HepG2 (cell line): ENCODE measurements around the gene KCNK17. TPM values are rescaled to one million over a fixed set of nuclear protein-coding genes. Genes with fewer than 3 reads are reported as not detected.

Experiments used
- ETV5 ChIP-seq: IDR thresholded peaks from 2 replicates; pipeline ENCODE4 v1.6.1; 2018; ENCODE audit warnings: missing biosample characterization, missing genetic modification reagents, inconsistent platforms, borderline replicate concordance
- FOXC1 ChIP-seq: sonication (generic); formaldehyde crosslinking; IDR thresholded peaks from 2 replicates; pipeline ENCODE4 v1.8.0; 2022; ENCODE audit warnings: mild to moderate bottlenecking, missing genetic modification reagents, borderline replicate concordance
- HMG20B ChIP-seq: conservative IDR thresholded peaks from 2 replicates; pipeline ENCODE4 v1.6.1; 2016; ENCODE audit warnings: missing genetic modification reagents, missing compliant biosample characterization
- KMT2B ChIP-seq: IDR thresholded peaks from 2 replicates; pipeline ENCODE4 v1.6.1; 2016; ENCODE audit warnings: missing genetic modification reagents, missing compliant biosample characterization
- NFIC ChIP-seq: IDR thresholded peaks from 2 replicates; pipeline ENCODE4 v1.6.1; 2012; ENCODE audit warnings: mild to moderate bottlenecking, low read length, inconsistent platforms
- RNF2 ChIP-seq: fragments of 450-650 bp; conservative IDR thresholded peaks from 2 replicates; pipeline ENCODE4 v1.6.1; 2016; ENCODE audit warnings: low read depth
- TCF7 ChIP-seq: sonication (generic); IDR thresholded peaks from 2 replicates; pipeline ENCODE4 v1.6.1; 2016; ENCODE audit warnings: antibody characterized with exemption, low read depth
- YY1 ChIP-seq: IDR thresholded peaks from 2 replicates; pipeline ENCODE4 v1.6.1; 2011; ENCODE audit warnings: low read length, low read depth, moderate library complexity, mild to moderate bottlenecking; ENCODE audit not compliant: insufficient read depth, insufficient replicate concordance
- ZC3H4 ChIP-seq: sonication (generic); formaldehyde crosslinking; IDR thresholded peaks from 2 replicates; pipeline ENCODE4 v1.4.0; 2020; ENCODE audit warnings: missing genetic modification reagents, borderline replicate concordance
- ZNF407 ChIP-seq: sonication (generic); formaldehyde crosslinking; IDR thresholded peaks from one replicate; pipeline ENCODE4 v1.5.1; 2020; ENCODE audit warnings: mild to moderate bottlenecking, missing genetic modification reagents; ENCODE audit errors: not compliant biosample characterization
- ZNF501 ChIP-seq: sonication (generic); formaldehyde crosslinking; IDR thresholded peaks from 2 replicates; pipeline ENCODE4 v1.5.1; 2020; ENCODE audit warnings: mild to moderate bottlenecking, moderate library complexity, missing genetic modification reagents
- ZNF530 ChIP-seq: sonication (generic); formaldehyde crosslinking; IDR thresholded peaks from 2 replicates; pipeline ENCODE4 v1.5.0; 2020; ENCODE audit warnings: low read depth, mild to moderate bottlenecking, missing genetic modification reagents
- ZNF609 ChIP-seq: sonication (generic); formaldehyde crosslinking; IDR thresholded peaks from 2 replicates; pipeline ENCODE4 v1.4.0; 2020; ENCODE audit warnings: mild to moderate bottlenecking, missing genetic modification reagents, borderline replicate concordance
- ZSCAN25 ChIP-seq: sonication (generic); formaldehyde crosslinking; IDR thresholded peaks from 2 replicates; pipeline ENCODE4 v1.8.0; 2022; ENCODE audit warnings: mild to moderate bottlenecking, missing genetic modification reagents
- polyA plus RNA-seq, 8 experiments: library from polyadenylated mRNA; depleted of rRNA in 3 of 8; stranded (reverse) in 7 of 8; unstranded in 1 of 8; fragments of >200 nt; fragmentation: Illumina TruSeq in 4 of 8; extraction: Trizol in 4 of 8; gene quantifications; 2 replicates each; pipeline versions ENCODE4 v1.2.1 to v1.2.3, GENCODE V29; 2011 to 2016; ENCODE audit warnings: low read depth in 4 of 8, missing spikeins in 1 of 8, mixed read lengths in 1 of 8; ENCODE audit not compliant: insufficient read depth in 1 of 8
- total RNA-seq, 5 experiments: library from RNA; depleted of rRNA; stranded (reverse); fragments of >200 nt; fragmentation: Illumina TruSeq; extraction: Trizol; gene quantifications; 2 replicates each; pipeline ENCODE4 v1.2.3, GENCODE V29; 2016; ENCODE audit warnings: low read depth in 1 of 5
- TF ChIP-seq, protein P1 (sequence below): sonication (generic); formaldehyde crosslinking; IDR thresholded peaks from 2 replicates; pipeline ENCODE4 v1.4.0; 2020; ENCODE audit warnings: missing genetic modification reagents

Gene KCNK17
- total and polyA plus RNA-seq, 2 of the 13 experiments (the other 11 are each of a cell fraction or from before 2014, with no cell fraction given), result not detected

DNA sequence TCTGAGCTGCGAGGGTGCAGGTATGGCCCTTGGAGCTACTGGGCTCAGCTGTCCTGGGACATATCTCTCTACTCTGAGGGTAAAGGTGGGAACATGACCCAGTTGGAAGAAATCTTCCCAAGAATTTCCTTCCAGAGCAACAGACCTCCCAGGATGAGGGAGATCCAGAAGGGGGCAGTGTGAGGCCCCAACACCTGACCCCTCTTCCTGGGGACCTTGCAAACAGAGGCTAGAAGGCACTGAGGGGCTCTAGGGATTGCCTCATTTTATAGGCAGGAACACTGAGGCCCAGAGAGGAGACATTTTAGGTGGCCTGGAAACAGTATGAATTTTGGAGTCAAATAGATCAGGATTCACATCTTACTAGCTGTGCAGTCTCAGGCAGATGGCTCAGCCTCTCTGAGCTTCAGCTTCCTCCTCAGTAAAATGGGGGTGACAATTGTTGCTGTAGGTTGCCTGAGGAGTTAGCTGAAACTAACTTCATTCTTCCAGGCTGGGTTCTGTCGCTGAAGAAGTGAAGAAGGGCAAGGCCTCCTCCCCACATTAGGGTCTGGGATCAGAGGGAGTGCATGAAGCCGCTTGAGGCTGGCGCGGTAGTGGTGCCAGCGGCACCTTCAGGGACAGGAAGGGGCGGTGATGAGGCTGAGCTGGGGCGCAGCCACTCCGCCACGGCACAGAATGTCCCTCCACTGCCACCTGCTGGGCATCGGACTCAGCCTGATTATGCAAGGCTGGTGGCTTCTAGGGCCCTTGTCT lies 11.4 kb downstream of the KCNK17 start (continued):
- TF ChIP-seq ZNF407, result no peak
- TF ChIP-seq NFIC, result no peak
- no peak for TF ChIP-seq YY1
- TF ChIP-seq RNF2, result no peak
- TF ChIP-seq ZC3H4 (CRISPR knock-in tag), result no peak
- no peak for TF ChIP-seq TCF7
- TF ChIP-seq ETV5 (CRISPR knock-in tag), result peak; percentile 38; the same call in 1 of the 2 replicates
- no peak for TF ChIP-seq FOXC1 (CRISPR knock-in tag)
- no peak for TF ChIP-seq HMG20B
- no peak for TF ChIP-seq KMT2B (CRISPR knock-in tag)
- no peak for TF ChIP-seq ZNF530 (CRISPR knock-in tag)
- peak; percentile 58; the same call in 1 of the 2 replicates for TF ChIP-seq ZNF501 (CRISPR knock-in tag)
- no peak for TF ChIP-seq ZSCAN25 (CRISPR knock-in tag)
- no peak for TF ChIP-seq ZNF609 (CRISPR knock-in tag)
- TF ChIP-seq, protein P1, sequence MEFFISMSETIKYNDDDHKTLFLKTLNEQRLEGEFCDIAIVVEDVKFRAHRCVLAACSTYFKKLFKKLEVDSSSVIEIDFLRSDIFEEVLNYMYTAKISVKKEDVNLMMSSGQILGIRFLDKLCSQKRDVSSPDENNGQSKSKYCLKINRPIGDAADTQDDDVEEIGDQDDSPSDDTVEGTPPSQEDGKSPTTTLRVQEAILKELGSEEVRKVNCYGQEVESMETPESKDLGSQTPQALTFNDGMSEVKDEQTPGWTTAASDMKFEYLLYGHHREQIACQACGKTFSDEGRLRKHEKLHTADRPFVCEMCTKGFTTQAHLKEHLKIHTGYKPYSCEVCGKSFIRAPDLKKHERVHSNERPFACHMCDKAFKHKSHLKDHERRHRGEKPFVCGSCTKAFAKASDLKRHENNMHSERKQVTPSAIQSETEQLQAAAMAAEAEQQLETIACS (CRISPR knock-in tag), result no peak
